HG02981 (cell line): ENCODE data around the gene PADI2.

Experiments used
- ATAC-seq: cut with Tn5 transposase; IDR thresholded peaks from one replicate; pipeline ENCODE4 v1.9.1; 2021; ENCODE audit warnings: mild to moderate bottlenecking, moderate library complexity; ENCODE audit not compliant: unreplicated experiment

Gene PADI2

GRCh38 chr1:17024721-17025120, 94.5 kb downstream of the PADI2 start:
- no peak for ATAC-seq

- ATAC-seq: no peak
Observed at GRCh38 chr1:17023573-17023972, 95.7 kb downstream of the PADI2 start.

GRCh38 chr1:17023102-17023501, 96.1 kb downstream of the PADI2 start:
- no peak for ATAC-seq

- ATAC-seq: no peak
Observed at GRCh38 chr1:17021896-17022295, 97.4 kb downstream of the PADI2 start.

- no peak for ATAC-seq
Observed at GRCh38 chr1:17020502-17020901, 98.7 kb downstream of the PADI2 start.

GRCh38 chr1:17018849-17019248, 100.4 kb downstream of the PADI2 start:
- peak; percentile 69 for ATAC-seq

GRCh38 chr1:17017435-17017834, 101.8 kb downstream of the PADI2 start:
- ATAC-seq: no peak
